ENCODE measurements around the gene EPB41.
"Not testable (repeated sequence)": the region's sequence is repeated elsewhere in the genome, so short reads cannot be mapped to it uniquely, and the experiment has no call there.

DNA sequence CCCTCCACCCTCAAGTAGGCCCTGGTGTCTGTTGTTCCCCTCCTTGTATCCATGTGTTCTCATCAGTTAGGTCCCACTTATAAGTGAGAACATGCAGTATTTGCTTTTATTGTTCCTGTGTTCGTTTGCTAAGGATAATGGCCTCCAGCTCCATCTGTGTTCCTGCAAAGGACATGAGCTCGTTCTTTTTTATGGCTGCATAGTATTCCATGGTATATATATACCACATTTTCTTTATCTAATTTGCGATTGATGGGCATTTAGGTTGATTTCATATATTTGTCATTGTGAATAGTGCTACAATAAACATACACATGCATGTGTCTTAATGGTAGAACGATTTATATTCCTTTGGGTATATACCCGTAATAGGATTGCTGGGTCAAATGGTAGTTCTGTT is 178.3 kb downstream of the EPB41 start:
- TF ChIP-seq, protein P1, sequence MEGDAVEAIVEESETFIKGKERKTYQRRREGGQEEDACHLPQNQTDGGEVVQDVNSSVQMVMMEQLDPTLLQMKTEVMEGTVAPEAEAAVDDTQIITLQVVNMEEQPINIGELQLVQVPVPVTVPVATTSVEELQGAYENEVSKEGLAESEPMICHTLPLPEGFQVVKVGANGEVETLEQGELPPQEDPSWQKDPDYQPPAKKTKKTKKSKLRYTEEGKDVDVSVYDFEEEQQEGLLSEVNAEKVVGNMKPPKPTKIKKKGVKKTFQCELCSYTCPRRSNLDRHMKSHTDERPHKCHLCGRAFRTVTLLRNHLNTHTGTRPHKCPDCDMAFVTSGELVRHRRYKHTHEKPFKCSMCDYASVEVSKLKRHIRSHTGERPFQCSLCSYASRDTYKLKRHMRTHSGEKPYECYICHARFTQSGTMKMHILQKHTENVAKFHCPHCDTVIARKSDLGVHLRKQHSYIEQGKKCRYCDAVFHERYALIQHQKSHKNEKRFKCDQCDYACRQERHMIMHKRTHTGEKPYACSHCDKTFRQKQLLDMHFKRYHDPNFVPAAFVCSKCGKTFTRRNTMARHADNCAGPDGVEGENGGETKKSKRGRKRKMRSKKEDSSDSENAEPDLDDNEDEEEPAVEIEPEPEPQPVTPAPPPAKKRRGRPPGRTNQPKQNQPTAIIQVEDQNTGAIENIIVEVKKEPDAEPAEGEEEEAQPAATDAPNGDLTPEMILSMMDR (IDR thresholded peaks at IDR 0.05): not testable (repeated sequence)
- TF ChIP-seq POLR2A (IDR thresholded peaks at IDR 0.05): not testable (repeated sequence)

Data from ovary (tissue), 3 donors.